Fibroblast of the conjunctiva (primary cell): ENCODE results near the gene KSR2.

Experiments
- DNase-seq: peaks from one replicate; pipeline ENCODE4 v3.0.0-alpha.2; 2010; ENCODE audit warnings: low read depth

The KSR2 gene

GRCh38 chr12:117580718-117581062 lies 388.1 kb downstream of the KSR2 start:
- DNase-seq = no peak

- DNase-seq = no peak
Measured at GRCh38 chr12:117580015-117580717, 388.6 kb downstream of the KSR2 start.

- no peak for DNase-seq
Measured at GRCh38 chr12:117577122-117577657, 391.6 kb downstream of the KSR2 start.

GRCh38 chr12:117576053-117576452 lies 392.7 kb downstream of the KSR2 start:
- no peak for DNase-seq

- no peak for DNase-seq
Measured at GRCh38 chr12:117574655-117575054, 394.1 kb downstream of the KSR2 start.

- no peak for DNase-seq
Measured at GRCh38 chr12:117572755-117573154, 396.0 kb downstream of the KSR2 start.

- no peak for DNase-seq
Measured at GRCh38 chr12:117571321-117571720, 397.5 kb downstream of the KSR2 start.

GRCh38 chr12:117570608-117571007 lies 398.2 kb downstream of the KSR2 start:
- DNase-seq = no peak

- no peak for DNase-seq
Measured at GRCh38 chr12:117567644-117568216, 401.1 kb downstream of the KSR2 start.

- DNase-seq = no peak
Measured at GRCh38 chr12:117564881-117565280, 403.9 kb downstream of the KSR2 start.

GRCh38 chr12:117563706-117564105 lies 405.1 kb downstream of the KSR2 start:
- DNase-seq = no peak

GRCh38 chr12:117563007-117563406 lies 405.8 kb downstream of the KSR2 start:
- DNase-seq = no peak

GRCh38 chr12:117561990-117562389 lies 406.8 kb downstream of the KSR2 start:
- no peak for DNase-seq

- no peak for DNase-seq
Measured at GRCh38 chr12:117559978-117560377, 408.8 kb downstream of the KSR2 start.

GRCh38 chr12:117555889-117556288 lies 412.9 kb downstream of the KSR2 start:
- no peak for DNase-seq

GRCh38 chr12:117552971-117553370 lies 415.8 kb downstream of the KSR2 start:
- no peak for DNase-seq

GRCh38 chr12:117551665-117552064 lies 417.1 kb downstream of the KSR2 start:
- DNase-seq = no peak

GRCh38 chr12:117547209-117547608 lies 421.6 kb downstream of the KSR2 start:
- DNase-seq = no peak

- DNase-seq = no peak
Measured at GRCh38 chr12:117545216-117545615, 423.6 kb downstream of the KSR2 start.

- no peak for DNase-seq
Measured at GRCh38 chr12:117540011-117540410, 428.8 kb downstream of the KSR2 start.

GRCh38 chr12:117538926-117539325 lies 429.9 kb downstream of the KSR2 start:
- DNase-seq = no peak

GRCh38 chr12:117538032-117538690 lies 430.6 kb downstream of the KSR2 start:
- no peak for DNase-seq

GRCh38 chr12:117533687-117534086 lies 435.1 kb downstream of the KSR2 start:
- DNase-seq = no peak
